Keratinocyte (primary cell): ENCODE data around the gene CRTAP. TPM values are rescaled to one million over a fixed set of nuclear protein-coding genes. Genes with fewer than 3 reads are reported as not detected.
A peak's percentile ranks its signal among the peaks of the same experiment; 100 is the strongest.

Source experiments
- DNase-seq: peaks from one replicate; pipeline ENCODE4 v3.0.0-alpha.2; 2011; ENCODE audit warnings: low read depth, missing footprints, low spot score
- FAIRE-seq: peaks from 2 replicates; lab custom pipeline; 2011; peaks lifted over from hg19 to GRCh38; lab: Jason Lieb, UNC
- H2AFZ ChIP-seq: 2 replicates; pipeline ENCODE4 v1.6.0; 2012; ENCODE audit warnings: low read length, control low read depth, inconsistent platforms; ENCODE audit not compliant: control insufficient read depth
- H3K27ac ChIP-seq: 2 replicates; pipeline ENCODE4 v1.5.1; 2011; ENCODE audit warnings: low read length; ENCODE audit not compliant: control insufficient read depth, insufficient read depth
- H3K27me3 ChIP-seq: 3 replicates; pipeline ENCODE4 v1.6.0; 2011; ENCODE audit warnings: low read length; ENCODE audit not compliant: control insufficient read depth, insufficient read depth; ENCODE audit errors: extremely low read depth
- H3K36me3 ChIP-seq, 2 experiments: 2 replicates in 1 of 2; 3 replicates in 1 of 2; pipeline ENCODE4 v1.5.1; 2011; ENCODE audit warnings: low read length in 2 of 2, mild to moderate bottlenecking in 1 of 2; ENCODE audit not compliant: control insufficient read depth in 2 of 2, insufficient read depth in 2 of 2; ENCODE audit errors: extremely low read depth in 1 of 2
- H3K4me1 ChIP-seq: 3 replicates; pipeline ENCODE4 v1.5.1; 2011; ENCODE audit warnings: low read length; ENCODE audit not compliant: control insufficient read depth, insufficient read depth; ENCODE audit errors: extremely low read depth
- H3K4me2 ChIP-seq: 3 replicates; pipeline ENCODE4 v1.6.0; 2011; ENCODE audit warnings: low read depth, low read length; ENCODE audit not compliant: control insufficient read depth, insufficient read depth; ENCODE audit errors: extremely low read depth
- H3K4me3 ChIP-seq, 3 experiments: fragments of 200-600 bp in 1 of 3; sonication (generic) in 1 of 3; 2 replicates in 2 of 3; 3 replicates in 1 of 3; pipeline ENCODE4 v1.5.1; 2011 to 2016; ENCODE audit warnings: low read length in 3 of 3, mild to moderate bottlenecking in 3 of 3, control low read depth in 2 of 3, inconsistent platforms in 1 of 3, low read depth in 1 of 3, mixed read lengths in 1 of 3, mixed run types in 1 of 3, moderate library complexity in 1 of 3; ENCODE audit not compliant: control insufficient read depth in 2 of 3, insufficient read depth in 2 of 3; ENCODE audit errors: extremely low read depth in 1 of 3
- H3K79me2 ChIP-seq: 2 replicates; pipeline ENCODE4 v1.6.0; 2012; ENCODE audit warnings: low read length; ENCODE audit not compliant: control insufficient read depth, insufficient read depth
- H3K9ac ChIP-seq: 3 replicates; pipeline ENCODE4 v1.6.0; 2011; ENCODE audit warnings: low read length; ENCODE audit not compliant: control insufficient read depth, insufficient read depth; ENCODE audit errors: extremely low read depth
- H3K9me1 ChIP-seq: 3 replicates; pipeline ENCODE4 v1.6.0; 2011; ENCODE audit warnings: low read length; ENCODE audit not compliant: control insufficient read depth, insufficient read depth; ENCODE audit errors: extremely low read depth
- H3K9me3 ChIP-seq: 2 replicates; pipeline ENCODE4 v1.5.1; 2012; ENCODE audit warnings: low read depth, low read length; ENCODE audit not compliant: control insufficient read depth
- H4K20me1 ChIP-seq: 3 replicates; pipeline ENCODE4 v1.6.0; 2011; ENCODE audit warnings: low read length; ENCODE audit not compliant: control insufficient read depth, insufficient read depth; ENCODE audit errors: extremely low read depth
- EZH2 ChIP-seq: IDR thresholded peaks from one replicate; pipeline ENCODE4 v1.6.1; 2012; ENCODE audit warnings: inconsistent platforms, mild to moderate bottlenecking, low read length, moderate library complexity
- dilution Hi-C: fragments of 300-500 bp; cut with MboI; formaldehyde crosslinking; loops from one replicate; pipeline ENCODE4 v1.7.0; 2020; ENCODE audit warnings: low sequenced_read_pairs; ENCODE audit not compliant: extremely low pct_ligation_motif_present
- polyA plus RNA-seq, 5 experiments: library from polyadenylated mRNA; depleted of rRNA in 3 of 5; stranded (reverse) in 3 of 5; stranded (forward) in 1 of 5; unstranded in 1 of 5; fragments of >200 nt; gene quantifications; 1 replicate in 1 of 5; 2 replicates in 3 of 5; 3 replicates in 1 of 5; pipeline versions ENCODE4 v1.2.1 to v1.2.3, GENCODE V29; 2011 to 2012; ENCODE audit warnings: missing spikeins in 2 of 5, low read depth in 1 of 5, low replicate concordance in 1 of 5
- TF ChIP-seq, protein P1 (sequence below), 3 experiments: IDR thresholded peaks in 1 of 3; conservative IDR thresholded peaks in 1 of 3; optimal IDR thresholded peaks in 1 of 3; 2 replicates in 2 of 3; 3 replicates in 1 of 3; pipeline versions ENCODE3 to v1.5.1; 2011; ENCODE audit warnings: low read length in 3 of 3, mild to moderate bottlenecking in 3 of 3, moderate library complexity in 2 of 3, control low read depth in 1 of 3, inconsistent platforms in 1 of 3; ENCODE audit not compliant: insufficient read depth in 2 of 3; ENCODE audit errors: extremely low read depth in 1 of 3

Gene CRTAP
- polyA plus RNA-seq, 1 donor (not counting 4 experiments of a cell fraction or from before 2014, with no cell fraction given) = 170 TPM

DNA sequence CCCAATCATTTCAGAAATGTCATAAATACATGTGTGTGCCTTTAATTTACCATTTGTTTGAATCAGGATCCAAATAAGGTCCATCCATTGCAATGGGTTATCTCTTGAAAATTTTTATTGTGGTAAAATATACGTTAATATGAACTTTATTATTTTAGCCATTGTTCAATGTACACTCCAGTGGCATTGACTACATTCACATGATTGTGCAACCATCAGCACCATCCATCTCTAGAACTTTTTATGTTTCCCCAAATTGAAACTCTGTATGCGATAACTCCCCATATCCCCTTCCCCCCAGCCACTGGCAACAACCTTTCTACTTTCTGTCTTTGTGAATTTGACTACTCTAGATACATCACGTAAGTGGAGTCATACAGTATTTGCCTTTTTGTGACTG, 12.0 kb downstream of the CRTAP start:
- FAIRE-seq (no peak), DNase-seq (no peak)
- H2AFZ ChIP-seq = no peak overlapping the region
- no peaks in the 10 kb centered on the region for H4K20me1 ChIP-seq
- H3K9me3 ChIP-seq = no peaks in the 10 kb centered on the region
- H3K9ac ChIP-seq = no peak overlapping the region
- no peaks in the 10 kb centered on the region for H3K9me1 ChIP-seq
- no peak overlapping the region for H3K27ac ChIP-seq
- H3K27me3 ChIP-seq = no peaks in the 10 kb centered on the region
- dilution Hi-C loops = no loop called here
- no peak overlapping the region for H3K4me2 ChIP-seq
- H3K79me2 ChIP-seq = no peaks in the 10 kb centered on the region
- no peak overlapping the region for H3K4me3 ChIP-seq
- peaks cover 5% of the 10 kb centered on the region for H3K4me1 ChIP-seq
- H3K36me3 ChIP-seq = peaks cover 16 to 21% of the 10 kb centered on the region in 2 experiments
- TF ChIP-seq, protein P1, sequence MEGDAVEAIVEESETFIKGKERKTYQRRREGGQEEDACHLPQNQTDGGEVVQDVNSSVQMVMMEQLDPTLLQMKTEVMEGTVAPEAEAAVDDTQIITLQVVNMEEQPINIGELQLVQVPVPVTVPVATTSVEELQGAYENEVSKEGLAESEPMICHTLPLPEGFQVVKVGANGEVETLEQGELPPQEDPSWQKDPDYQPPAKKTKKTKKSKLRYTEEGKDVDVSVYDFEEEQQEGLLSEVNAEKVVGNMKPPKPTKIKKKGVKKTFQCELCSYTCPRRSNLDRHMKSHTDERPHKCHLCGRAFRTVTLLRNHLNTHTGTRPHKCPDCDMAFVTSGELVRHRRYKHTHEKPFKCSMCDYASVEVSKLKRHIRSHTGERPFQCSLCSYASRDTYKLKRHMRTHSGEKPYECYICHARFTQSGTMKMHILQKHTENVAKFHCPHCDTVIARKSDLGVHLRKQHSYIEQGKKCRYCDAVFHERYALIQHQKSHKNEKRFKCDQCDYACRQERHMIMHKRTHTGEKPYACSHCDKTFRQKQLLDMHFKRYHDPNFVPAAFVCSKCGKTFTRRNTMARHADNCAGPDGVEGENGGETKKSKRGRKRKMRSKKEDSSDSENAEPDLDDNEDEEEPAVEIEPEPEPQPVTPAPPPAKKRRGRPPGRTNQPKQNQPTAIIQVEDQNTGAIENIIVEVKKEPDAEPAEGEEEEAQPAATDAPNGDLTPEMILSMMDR (optimal IDR thresholded peaks at IDR 0.05 in 1 of 3, IDR thresholded peaks at IDR 0.05 in 1 of 3, conservative IDR thresholded peaks at IDR 0.05 in 1 of 3; ENCODE audit: extremely low read depth in 1 of 3, insufficient read depth in 2 of 3, low read length in 3 of 3) = no peak
- TF ChIP-seq EZH2 = no peak

DNA sequence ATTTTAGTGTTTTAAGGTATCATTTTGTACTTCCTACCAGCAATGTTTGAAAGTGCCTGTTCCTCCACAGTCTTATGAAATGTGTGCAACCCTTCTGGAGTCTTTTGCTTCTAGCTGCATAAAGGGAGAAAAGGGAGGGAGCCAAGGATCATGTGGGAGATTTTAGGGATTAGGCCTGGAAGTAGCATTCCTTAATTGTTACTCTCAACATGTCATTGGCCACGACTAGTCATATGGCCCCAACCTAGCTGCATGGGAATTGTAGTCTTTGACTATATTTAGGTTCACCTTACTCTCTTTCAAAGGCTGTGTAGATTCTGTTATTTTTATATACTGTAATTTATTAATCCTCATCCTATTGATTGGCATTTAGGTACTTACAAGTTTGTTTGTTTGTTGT, 14.9 kb downstream of the CRTAP start:
- dilution Hi-C loops = no loop called here
- Histone ChIP-seq H3K9ac (no peak overlapping the region), H3K79me2 (no peaks in the 10 kb centered on the region), H3K4me1 (peaks cover 8% of the 10 kb centered on the region), H4K20me1 (no peaks in the 10 kb centered on the region), H3K9me1 (no peaks in the 10 kb centered on the region), H3K4me2 (no peak overlapping the region), H3K27ac (no peak overlapping the region), H2AFZ (no peak overlapping the region), H3K36me3 (peaks cover 17 to 32% of the 10 kb centered on the region in 2 experiments), H3K4me3 (no peak overlapping the region), H3K27me3 (no peaks in the 10 kb centered on the region), H3K9me3 (no peaks in the 10 kb centered on the region)
- FAIRE-seq = peak; percentile 29
- TF ChIP-seq, protein P1 (optimal IDR thresholded peaks at IDR 0.05 in 1 of 3, IDR thresholded peaks at IDR 0.05 in 1 of 3, conservative IDR thresholded peaks at IDR 0.05 in 1 of 3; ENCODE audit: extremely low read depth in 1 of 3, insufficient read depth in 2 of 3, low read length in 3 of 3) = no peak
- DNase-seq = no peak
